ENCODE measurements around the gene NGF. TPM values are rescaled to one million over a fixed set of nuclear protein-coding genes. Genes with fewer than 3 reads are reported as not detected.

NGF gene
- total RNA-seq, 4 donors from 2014 or later = 2.3 to 19.2 (median 10.2) TPM

- TF ChIP-seq, protein P1, sequence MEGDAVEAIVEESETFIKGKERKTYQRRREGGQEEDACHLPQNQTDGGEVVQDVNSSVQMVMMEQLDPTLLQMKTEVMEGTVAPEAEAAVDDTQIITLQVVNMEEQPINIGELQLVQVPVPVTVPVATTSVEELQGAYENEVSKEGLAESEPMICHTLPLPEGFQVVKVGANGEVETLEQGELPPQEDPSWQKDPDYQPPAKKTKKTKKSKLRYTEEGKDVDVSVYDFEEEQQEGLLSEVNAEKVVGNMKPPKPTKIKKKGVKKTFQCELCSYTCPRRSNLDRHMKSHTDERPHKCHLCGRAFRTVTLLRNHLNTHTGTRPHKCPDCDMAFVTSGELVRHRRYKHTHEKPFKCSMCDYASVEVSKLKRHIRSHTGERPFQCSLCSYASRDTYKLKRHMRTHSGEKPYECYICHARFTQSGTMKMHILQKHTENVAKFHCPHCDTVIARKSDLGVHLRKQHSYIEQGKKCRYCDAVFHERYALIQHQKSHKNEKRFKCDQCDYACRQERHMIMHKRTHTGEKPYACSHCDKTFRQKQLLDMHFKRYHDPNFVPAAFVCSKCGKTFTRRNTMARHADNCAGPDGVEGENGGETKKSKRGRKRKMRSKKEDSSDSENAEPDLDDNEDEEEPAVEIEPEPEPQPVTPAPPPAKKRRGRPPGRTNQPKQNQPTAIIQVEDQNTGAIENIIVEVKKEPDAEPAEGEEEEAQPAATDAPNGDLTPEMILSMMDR (IDR thresholded peaks at IDR 0.05) = no peak
- ATAC-seq (ENCODE audit: low FRiP score) = no peak
- DNase-seq (ENCODE audit: low spot score) = no peak
Measured at GRCh38 chr1:115293006-115293405, 45.0 kb downstream of the NGF start.

DNA sequence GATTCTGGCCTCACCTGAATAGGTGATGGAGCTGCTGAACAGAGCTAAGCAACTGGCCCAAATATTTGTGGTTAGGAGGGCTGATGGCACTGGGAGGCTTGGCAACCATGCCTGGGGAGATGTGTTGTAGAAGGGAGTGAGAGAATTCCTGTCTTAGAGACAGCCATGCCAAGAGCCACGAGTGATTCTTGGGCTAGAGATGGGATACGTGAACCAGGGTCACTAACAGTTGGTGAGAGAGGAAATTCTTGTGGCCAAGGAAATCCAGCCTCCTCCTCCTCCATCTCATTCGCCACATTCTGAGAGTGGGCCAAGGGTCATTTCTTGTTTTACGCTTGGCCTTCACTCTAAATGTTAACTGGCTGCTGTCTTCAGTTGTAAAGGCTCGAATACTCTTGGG lies 46.3 kb downstream of the NGF start:
- DNase-seq (ENCODE audit: low spot score) (no peak), ATAC-seq (ENCODE audit: low FRiP score) (no peak)
- TF ChIP-seq, protein P1 (IDR thresholded peaks at IDR 0.05) = no peak

DNA sequence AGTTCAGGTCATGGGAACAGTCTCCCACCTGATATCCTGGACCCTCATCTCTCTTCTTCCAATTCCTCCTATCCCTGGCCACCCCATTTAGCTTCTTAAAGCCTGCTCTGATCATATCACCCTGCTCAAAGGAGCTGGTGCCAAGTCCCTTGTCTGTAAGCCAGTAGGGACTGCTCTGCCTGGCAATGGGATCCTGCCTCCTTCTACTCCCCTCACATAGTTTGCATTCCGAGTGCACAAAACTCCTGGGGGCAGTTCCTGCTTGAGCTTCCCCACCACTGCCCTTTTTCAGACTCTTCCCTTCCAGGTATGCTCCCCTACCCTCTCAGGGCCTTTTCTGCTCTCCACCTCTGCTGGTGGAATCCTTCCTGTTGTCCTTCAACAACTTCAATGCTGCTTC lies 48.1 kb downstream of the NGF start:
- ATAC-seq (ENCODE audit: low FRiP score) = no peak
- no peak for DNase-seq (ENCODE audit: low spot score)
- TF ChIP-seq, protein P1 (IDR thresholded peaks at IDR 0.05) = no peak

DNA sequence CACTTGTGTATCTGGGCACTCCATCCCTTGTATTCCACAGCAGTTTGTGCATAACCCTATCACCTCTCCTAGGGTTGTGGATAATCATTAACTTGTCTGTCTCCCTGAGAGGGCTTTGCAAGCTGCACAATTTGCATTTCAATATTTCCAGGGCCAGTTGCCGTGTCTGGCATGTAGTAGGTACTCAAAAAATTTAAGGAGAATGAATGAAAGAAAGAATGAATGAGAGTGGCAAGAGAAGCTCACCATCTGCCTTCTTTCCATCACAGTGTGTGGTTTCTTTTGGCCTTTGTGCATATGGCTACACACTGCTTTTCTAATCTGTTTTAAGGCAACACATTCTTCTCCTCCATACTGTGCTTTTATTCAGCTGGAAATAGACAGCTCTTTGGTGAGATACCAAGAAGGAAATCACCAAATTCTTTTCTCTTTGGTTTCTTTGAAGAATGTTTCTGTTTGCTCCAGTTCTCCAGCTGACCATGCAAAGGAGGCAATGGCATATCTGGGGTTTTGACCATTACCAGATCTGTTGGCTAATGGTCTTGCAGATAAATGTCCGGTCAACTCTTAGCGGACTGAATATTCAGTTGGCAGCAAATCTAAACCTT lies 49.4 kb downstream of the NGF start:
- no peak for DNase-seq (ENCODE audit: low spot score)
- no peak for ATAC-seq (ENCODE audit: low FRiP score)
- TF ChIP-seq, protein P1 (IDR thresholded peaks at IDR 0.05) = no peak

GRCh38 chr1:115286431-115287205 lies 51.4 kb downstream of the NGF start:
- no peak for ATAC-seq (ENCODE audit: low FRiP score)
- TF ChIP-seq, protein P1 (IDR thresholded peaks at IDR 0.05) = no peak
- no peak for DNase-seq (ENCODE audit: low spot score)

GRCh38 chr1:115284209-115284608 lies 53.8 kb downstream of the NGF start:
- ATAC-seq (ENCODE audit: low FRiP score) (no peak), DNase-seq (ENCODE audit: low spot score) (no peak)
- TF ChIP-seq, protein P1 (IDR thresholded peaks at IDR 0.05) = no peak

GRCh38 chr1:115283681-115284146 lies 54.3 kb downstream of the NGF start:
- ATAC-seq (ENCODE audit: low FRiP score) = no peak
- no peak for DNase-seq (ENCODE audit: low spot score)
- TF ChIP-seq, protein P1 (IDR thresholded peaks at IDR 0.05) = no peak
